ENCODE measurements around the gene FBF1. TPM values are rescaled to one million over a fixed set of nuclear protein-coding genes. Genes with fewer than 3 reads are reported as not detected.

The FBF1 gene
- polyA plus RNA-seq, 1 donor from 2014 or later: 13.5 TPM

DNA sequence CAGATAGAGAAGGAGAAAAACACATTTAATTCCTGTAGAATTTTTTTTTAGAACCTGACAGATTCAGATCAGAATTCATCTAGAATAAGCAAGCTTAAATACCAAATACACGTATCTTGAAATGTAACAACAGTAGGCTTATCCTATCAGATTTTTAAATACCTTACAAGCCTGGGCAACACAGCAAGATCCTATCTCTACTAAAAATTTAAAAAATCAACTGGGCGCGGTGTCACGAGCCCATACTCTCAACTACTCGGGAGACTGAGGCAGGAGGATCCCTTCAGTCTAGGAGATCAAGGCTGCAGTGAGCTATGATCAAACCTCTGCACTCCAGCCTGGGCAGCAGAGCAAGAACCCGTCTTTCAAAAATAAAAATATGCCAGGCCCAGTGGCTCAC, 24.6 kb upstream of the FBF1 start:
- H3K36me3 ChIP-seq (ENCODE audit: insufficient read depth, low read length): no peaks in the 10 kb centered on the region
- H4K20me1 ChIP-seq (ENCODE audit: insufficient read depth): no peaks in the 10 kb centered on the region
- no peaks in the 10 kb centered on the region for H3K79me2 ChIP-seq (replicated peaks; ENCODE audit: insufficient read depth, low read length)

DNA sequence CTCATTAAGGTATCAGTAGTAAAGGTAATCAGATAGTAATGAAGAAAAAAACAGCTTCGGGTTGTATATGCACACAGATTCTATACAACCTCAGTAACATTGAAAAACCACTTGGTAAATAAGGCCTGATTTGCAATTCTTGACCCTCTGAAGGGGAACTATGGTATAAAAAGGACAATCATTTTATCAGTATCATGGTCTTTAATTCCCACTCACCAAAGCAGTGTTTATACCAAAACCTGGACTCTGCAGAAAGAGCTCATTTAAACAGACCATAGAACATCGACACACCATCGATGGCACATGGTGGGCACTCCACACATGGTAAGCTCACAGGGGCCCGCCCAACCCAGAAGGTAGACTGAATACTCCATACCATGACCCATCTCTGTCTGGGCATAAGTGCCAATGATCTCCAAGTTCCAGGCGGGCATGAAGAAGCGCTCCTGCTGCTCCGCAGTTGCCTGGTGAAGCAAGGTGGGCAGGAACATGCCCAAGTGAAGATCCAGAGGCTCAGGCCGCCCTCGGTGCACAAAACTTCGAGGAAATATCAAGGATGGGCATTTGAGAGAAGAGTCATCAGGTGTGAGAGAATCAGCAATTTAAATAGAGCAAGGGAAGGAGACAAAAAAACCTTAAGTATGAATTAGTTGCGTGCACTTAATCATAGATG, 19.1 kb upstream of the FBF1 start:
- Histone ChIP-seq H3K27ac (ENCODE audit: low read length) (no peak overlapping the region), H3K9ac (ENCODE audit: low read length) (no peak overlapping the region)
- no peak for TF ChIP-seq EP300 (conservative IDR thresholded peaks at IDR 0.05; ENCODE audit: poor library complexity, severe bottlenecking)
- TF ChIP-seq POLR2AphosphoS5 (IDR thresholded peaks at IDR 0.05): no peak
- no peak for TF ChIP-seq EZH2 (IDR thresholded peaks at IDR 0.05; ENCODE audit: borderline replicate concordance, insufficient read depth, low read length, poor library complexity, severe bottlenecking)
- TF ChIP-seq, protein P1, sequence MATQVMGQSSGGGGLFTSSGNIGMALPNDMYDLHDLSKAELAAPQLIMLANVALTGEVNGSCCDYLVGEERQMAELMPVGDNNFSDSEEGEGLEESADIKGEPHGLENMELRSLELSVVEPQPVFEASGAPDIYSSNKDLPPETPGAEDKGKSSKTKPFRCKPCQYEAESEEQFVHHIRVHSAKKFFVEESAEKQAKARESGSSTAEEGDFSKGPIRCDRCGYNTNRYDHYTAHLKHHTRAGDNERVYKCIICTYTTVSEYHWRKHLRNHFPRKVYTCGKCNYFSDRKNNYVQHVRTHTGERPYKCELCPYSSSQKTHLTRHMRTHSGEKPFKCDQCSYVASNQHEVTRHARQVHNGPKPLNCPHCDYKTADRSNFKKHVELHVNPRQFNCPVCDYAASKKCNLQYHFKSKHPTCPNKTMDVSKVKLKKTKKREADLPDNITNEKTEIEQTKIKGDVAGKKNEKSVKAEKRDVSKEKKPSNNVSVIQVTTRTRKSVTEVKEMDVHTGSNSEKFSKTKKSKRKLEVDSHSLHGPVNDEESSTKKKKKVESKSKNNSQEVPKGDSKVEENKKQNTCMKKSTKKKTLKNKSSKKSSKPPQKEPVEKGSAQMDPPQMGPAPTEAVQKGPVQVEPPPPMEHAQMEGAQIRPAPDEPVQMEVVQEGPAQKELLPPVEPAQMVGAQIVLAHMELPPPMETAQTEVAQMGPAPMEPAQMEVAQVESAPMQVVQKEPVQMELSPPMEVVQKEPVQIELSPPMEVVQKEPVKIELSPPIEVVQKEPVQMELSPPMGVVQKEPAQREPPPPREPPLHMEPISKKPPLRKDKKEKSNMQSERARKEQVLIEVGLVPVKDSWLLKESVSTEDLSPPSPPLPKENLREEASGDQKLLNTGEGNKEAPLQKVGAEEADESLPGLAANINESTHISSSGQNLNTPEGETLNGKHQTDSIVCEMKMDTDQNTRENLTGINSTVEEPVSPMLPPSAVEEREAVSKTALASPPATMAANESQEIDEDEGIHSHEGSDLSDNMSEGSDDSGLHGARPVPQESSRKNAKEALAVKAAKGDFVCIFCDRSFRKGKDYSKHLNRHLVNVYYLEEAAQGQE (IDR thresholded peaks at IDR 0.05; ENCODE audit: borderline replicate concordance): no peak
- no peak for TF ChIP-seq TAF1 (IDR thresholded peaks at IDR 0.05; ENCODE audit: low read depth)

More for the DNA sequence above, 24.6 kb upstream of the FBF1 start:
- no peak overlapping the region for H3K4me3 ChIP-seq (ENCODE audit: low read length)
- no peaks in the 10 kb centered on the region for H3K9me3 ChIP-seq (ENCODE audit: low read length)
- H3K9ac ChIP-seq (ENCODE audit: low read length): no peak overlapping the region
- no peaks in the 10 kb centered on the region for H3K27me3 ChIP-seq (ENCODE audit: insufficient read depth, low read depth, low read length)
- H3K4me2 ChIP-seq (ENCODE audit: low read length): no peak overlapping the region
- H2AFZ ChIP-seq (ENCODE audit: low read depth, low read length): no peak overlapping the region
- no peak for TF ChIP-seq EZH2 (IDR thresholded peaks at IDR 0.05; ENCODE audit: borderline replicate concordance, insufficient read depth, low read length, poor library complexity, severe bottlenecking)
- no peak for TF ChIP-seq EP300 (conservative IDR thresholded peaks at IDR 0.05; ENCODE audit: poor library complexity, severe bottlenecking)
- no peak for TF ChIP-seq RAD21 (conservative IDR thresholded peaks at IDR 0.05)
- TF ChIP-seq, protein P1 (IDR thresholded peaks at IDR 0.05; ENCODE audit: borderline replicate concordance): no peak
- no peak for TF ChIP-seq SMC3 (conservative IDR thresholded peaks at IDR 0.05; ENCODE audit: poor library complexity)
- TF ChIP-seq TAF1 (IDR thresholded peaks at IDR 0.05; ENCODE audit: low read depth): no peak
- TF ChIP-seq, protein P2, sequence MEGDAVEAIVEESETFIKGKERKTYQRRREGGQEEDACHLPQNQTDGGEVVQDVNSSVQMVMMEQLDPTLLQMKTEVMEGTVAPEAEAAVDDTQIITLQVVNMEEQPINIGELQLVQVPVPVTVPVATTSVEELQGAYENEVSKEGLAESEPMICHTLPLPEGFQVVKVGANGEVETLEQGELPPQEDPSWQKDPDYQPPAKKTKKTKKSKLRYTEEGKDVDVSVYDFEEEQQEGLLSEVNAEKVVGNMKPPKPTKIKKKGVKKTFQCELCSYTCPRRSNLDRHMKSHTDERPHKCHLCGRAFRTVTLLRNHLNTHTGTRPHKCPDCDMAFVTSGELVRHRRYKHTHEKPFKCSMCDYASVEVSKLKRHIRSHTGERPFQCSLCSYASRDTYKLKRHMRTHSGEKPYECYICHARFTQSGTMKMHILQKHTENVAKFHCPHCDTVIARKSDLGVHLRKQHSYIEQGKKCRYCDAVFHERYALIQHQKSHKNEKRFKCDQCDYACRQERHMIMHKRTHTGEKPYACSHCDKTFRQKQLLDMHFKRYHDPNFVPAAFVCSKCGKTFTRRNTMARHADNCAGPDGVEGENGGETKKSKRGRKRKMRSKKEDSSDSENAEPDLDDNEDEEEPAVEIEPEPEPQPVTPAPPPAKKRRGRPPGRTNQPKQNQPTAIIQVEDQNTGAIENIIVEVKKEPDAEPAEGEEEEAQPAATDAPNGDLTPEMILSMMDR (IDR thresholded peaks at IDR 0.05; ENCODE audit: poor library complexity, severe bottlenecking): no peak
- no peak for TF ChIP-seq MXI1 (conservative IDR thresholded peaks at IDR 0.05; ENCODE audit: poor library complexity, severe bottlenecking)
- no peak for TF ChIP-seq POLR2AphosphoS5 (IDR thresholded peaks at IDR 0.05)
- H3F3A ChIP-seq (ENCODE audit: insufficient read depth, low read length, poor library complexity, severe bottlenecking): no peaks in the 10 kb centered on the region
- H3K27ac ChIP-seq (ENCODE audit: low read length): no peak overlapping the region
- H3K9me2 ChIP-seq (ENCODE audit: insufficient read depth, low read length): no peaks in the 10 kb centered on the region

More for the DNA sequence above, 19.1 kb upstream of the FBF1 start:
- no peaks in the 10 kb centered on the region for H3K79me2 ChIP-seq (replicated peaks; ENCODE audit: insufficient read depth, low read length)
- H2AFZ ChIP-seq (ENCODE audit: low read depth, low read length): no peak overlapping the region
- H4K20me1 ChIP-seq (ENCODE audit: insufficient read depth): no peaks in the 10 kb centered on the region
- H3F3A ChIP-seq (ENCODE audit: insufficient read depth, low read length, poor library complexity, severe bottlenecking): no peaks in the 10 kb centered on the region
- H3K4me3 ChIP-seq (ENCODE audit: low read length): no peak overlapping the region
- H3K27me3 ChIP-seq (ENCODE audit: insufficient read depth, low read depth, low read length): no peaks in the 10 kb centered on the region
- H3K4me2 ChIP-seq (ENCODE audit: low read length): no peak overlapping the region
- no peaks in the 10 kb centered on the region for H3K36me3 ChIP-seq (ENCODE audit: insufficient read depth, low read length)
- no peaks in the 10 kb centered on the region for H3K9me3 ChIP-seq (ENCODE audit: low read length)
- no peaks in the 10 kb centered on the region for H3K9me2 ChIP-seq (ENCODE audit: insufficient read depth, low read length)
